Osteoblast (primary cell): ENCODE data around the gene OGDH. TPM values are rescaled to one million over a fixed set of nuclear protein-coding genes. Genes with fewer than 3 reads are reported as not detected.

Source experiments
- DNase-seq: peaks from one replicate; pipeline ENCODE4 v3.0.0; 2011; ENCODE audit warnings: low spot score, mixed read lengths; ENCODE audit not compliant: insufficient read length; ENCODE audit errors: missing footprints
- H2AFZ ChIP-seq: 2 replicates; pipeline ENCODE4 v1.6.0; 2011; ENCODE audit warnings: mild to moderate bottlenecking, low read length
- H3K27ac ChIP-seq: 2 replicates; pipeline ENCODE4 v1.5.1; 2011; ENCODE audit warnings: mild to moderate bottlenecking, low read depth, low read length, moderate library complexity
- H3K27me3 ChIP-seq: 2 replicates; pipeline ENCODE4 v1.6.0; 2012; ENCODE audit warnings: mild to moderate bottlenecking, control low read depth, inconsistent platforms, low read length, moderate library complexity; ENCODE audit not compliant: insufficient read depth
- H3K36me3 ChIP-seq: 2 replicates; pipeline ENCODE4 v1.5.1; 2011; ENCODE audit warnings: mild to moderate bottlenecking, low read length, control low read depth, moderate library complexity; ENCODE audit not compliant: insufficient read depth
- H3K4me1 ChIP-seq: 2 replicates; pipeline ENCODE4 v1.5.1; 2011; ENCODE audit warnings: mild to moderate bottlenecking, low read length, control low read depth, moderate library complexity; ENCODE audit not compliant: insufficient read depth
- H3K4me2 ChIP-seq: 2 replicates; pipeline ENCODE4 v1.6.0; 2011; ENCODE audit warnings: mild to moderate bottlenecking, low read length; ENCODE audit not compliant: insufficient read depth
- H3K4me3 ChIP-seq: fragments of 200-600 bp; sonication (generic); 3 replicates; pipeline ENCODE4 v1.5.1; 2012; ENCODE audit warnings: mild to moderate bottlenecking, low read length, inconsistent platforms; ENCODE audit not compliant: insufficient read depth
- H3K79me2 ChIP-seq: 2 replicates; pipeline ENCODE4 v1.6.0; 2012; ENCODE audit warnings: mild to moderate bottlenecking, low read length, control low read depth, inconsistent platforms; ENCODE audit not compliant: insufficient read depth
- H3K9me3 ChIP-seq: 2 replicates; pipeline ENCODE4 v1.5.1; 2011; ENCODE audit warnings: low read depth, low read length, control low read depth
- H4K20me1 ChIP-seq: 2 replicates; pipeline ENCODE4 v1.6.0; 2012; ENCODE audit warnings: mild to moderate bottlenecking, low read length, control low read depth; ENCODE audit not compliant: insufficient read depth
- total RNA-seq: library from RNA; depleted of rRNA; stranded (reverse); fragments of >200 nt; gene quantifications from 2 replicates; pipeline ENCODE4 v1.2.3, GENCODE V29; 2012
- TF ChIP-seq, protein P1 (sequence below): IDR thresholded peaks from 2 replicates; pipeline ENCODE4 v1.5.1; 2011; ENCODE audit warnings: mild to moderate bottlenecking, low read depth, low read length, moderate library complexity; ENCODE audit errors: extremely low read depth

Gene OGDH
- total RNA-seq, 1 donor: 64.4 TPM

GRCh38 chr7:44703921-44704320 is 97.5 kb downstream of the OGDH start:
- no peaks in the 10 kb centered on the region for H3K4me1 ChIP-seq
- no peaks in the 10 kb centered on the region for H3K79me2 ChIP-seq
- no peak overlapping the region for H3K4me2 ChIP-seq
- DNase-seq: no peak
- H3K27ac ChIP-seq: no peak overlapping the region
- H3K4me3 ChIP-seq: no peak overlapping the region
- no peaks in the 10 kb centered on the region for H3K9me3 ChIP-seq
- TF ChIP-seq, protein P1, sequence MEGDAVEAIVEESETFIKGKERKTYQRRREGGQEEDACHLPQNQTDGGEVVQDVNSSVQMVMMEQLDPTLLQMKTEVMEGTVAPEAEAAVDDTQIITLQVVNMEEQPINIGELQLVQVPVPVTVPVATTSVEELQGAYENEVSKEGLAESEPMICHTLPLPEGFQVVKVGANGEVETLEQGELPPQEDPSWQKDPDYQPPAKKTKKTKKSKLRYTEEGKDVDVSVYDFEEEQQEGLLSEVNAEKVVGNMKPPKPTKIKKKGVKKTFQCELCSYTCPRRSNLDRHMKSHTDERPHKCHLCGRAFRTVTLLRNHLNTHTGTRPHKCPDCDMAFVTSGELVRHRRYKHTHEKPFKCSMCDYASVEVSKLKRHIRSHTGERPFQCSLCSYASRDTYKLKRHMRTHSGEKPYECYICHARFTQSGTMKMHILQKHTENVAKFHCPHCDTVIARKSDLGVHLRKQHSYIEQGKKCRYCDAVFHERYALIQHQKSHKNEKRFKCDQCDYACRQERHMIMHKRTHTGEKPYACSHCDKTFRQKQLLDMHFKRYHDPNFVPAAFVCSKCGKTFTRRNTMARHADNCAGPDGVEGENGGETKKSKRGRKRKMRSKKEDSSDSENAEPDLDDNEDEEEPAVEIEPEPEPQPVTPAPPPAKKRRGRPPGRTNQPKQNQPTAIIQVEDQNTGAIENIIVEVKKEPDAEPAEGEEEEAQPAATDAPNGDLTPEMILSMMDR: no peak
- no peaks in the 10 kb centered on the region for H4K20me1 ChIP-seq
- no peak overlapping the region for H2AFZ ChIP-seq
- H3K27me3 ChIP-seq: no peaks in the 10 kb centered on the region
- H3K36me3 ChIP-seq: peaks cover 26% of the 10 kb centered on the region

- Histone ChIP-seq H3K4me2 (no peak overlapping the region), H3K9me3 (no peaks in the 10 kb centered on the region), H4K20me1 (no peaks in the 10 kb centered on the region), H3K79me2 (no peaks in the 10 kb centered on the region), H3K27ac (no peak overlapping the region), H3K36me3 (peaks cover 20% of the 10 kb centered on the region), H3K27me3 (no peaks in the 10 kb centered on the region), H3K4me1 (no peaks in the 10 kb centered on the region), H3K4me3 (no peak overlapping the region), H2AFZ (no peak overlapping the region)
- no peak for DNase-seq
- TF ChIP-seq, protein P1: no peak
These were observed 99.0 kb downstream of the OGDH start for GRCh38 chr7:44705434-44705833.

DNA sequence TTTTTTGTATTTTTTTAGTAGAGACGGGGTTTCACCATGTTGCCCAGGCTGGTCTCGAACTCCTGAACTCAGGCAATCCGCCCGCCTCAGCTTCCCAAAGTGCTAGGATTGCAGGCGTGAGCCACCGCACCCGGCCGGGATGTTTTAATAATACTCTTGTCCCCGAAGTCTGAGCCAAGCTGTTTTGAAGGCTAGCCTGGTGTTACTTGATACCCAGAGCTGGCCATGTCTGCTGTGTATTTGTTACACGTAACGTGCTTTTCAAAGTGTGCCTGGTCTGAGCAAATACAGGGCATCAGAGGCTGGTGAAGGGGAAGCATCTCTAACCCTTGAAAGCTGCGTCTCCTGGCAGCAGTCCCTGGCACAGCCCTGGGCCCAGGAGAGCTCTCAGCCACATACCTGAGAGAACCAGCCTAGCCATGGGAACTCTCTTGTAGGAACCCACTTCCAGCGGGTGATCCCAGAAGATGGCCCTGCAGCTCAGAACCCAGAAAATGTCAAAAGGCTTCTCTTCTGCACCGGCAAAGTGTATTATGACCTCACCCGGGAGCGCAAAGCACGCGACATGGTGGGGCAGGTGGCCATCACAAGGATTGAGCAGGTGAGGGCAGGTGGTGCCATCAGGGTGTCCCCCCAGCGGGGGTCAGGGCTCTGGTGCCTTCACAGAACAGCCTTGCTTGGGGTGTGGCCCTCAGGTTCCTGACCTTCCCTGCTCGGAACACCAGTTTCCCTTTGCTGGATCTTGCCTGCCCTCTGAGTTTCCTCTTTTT is 100.5 kb downstream of the OGDH start:
- Histone ChIP-seq H3K9me3 (no peaks in the 10 kb centered on the region), H3K27ac (no peak overlapping the region), H3K27me3 (no peaks in the 10 kb centered on the region), H4K20me1 (no peaks in the 10 kb centered on the region), H3K4me3 (no peak overlapping the region), H3K4me2 (no peak overlapping the region), H2AFZ (no peak overlapping the region), H3K79me2 (no peaks in the 10 kb centered on the region), H3K4me1 (no peaks in the 10 kb centered on the region), H3K36me3 (peaks cover 14% of the 10 kb centered on the region)
- DNase-seq: peak; percentile 53
- TF ChIP-seq, protein P1: no peak

DNA sequence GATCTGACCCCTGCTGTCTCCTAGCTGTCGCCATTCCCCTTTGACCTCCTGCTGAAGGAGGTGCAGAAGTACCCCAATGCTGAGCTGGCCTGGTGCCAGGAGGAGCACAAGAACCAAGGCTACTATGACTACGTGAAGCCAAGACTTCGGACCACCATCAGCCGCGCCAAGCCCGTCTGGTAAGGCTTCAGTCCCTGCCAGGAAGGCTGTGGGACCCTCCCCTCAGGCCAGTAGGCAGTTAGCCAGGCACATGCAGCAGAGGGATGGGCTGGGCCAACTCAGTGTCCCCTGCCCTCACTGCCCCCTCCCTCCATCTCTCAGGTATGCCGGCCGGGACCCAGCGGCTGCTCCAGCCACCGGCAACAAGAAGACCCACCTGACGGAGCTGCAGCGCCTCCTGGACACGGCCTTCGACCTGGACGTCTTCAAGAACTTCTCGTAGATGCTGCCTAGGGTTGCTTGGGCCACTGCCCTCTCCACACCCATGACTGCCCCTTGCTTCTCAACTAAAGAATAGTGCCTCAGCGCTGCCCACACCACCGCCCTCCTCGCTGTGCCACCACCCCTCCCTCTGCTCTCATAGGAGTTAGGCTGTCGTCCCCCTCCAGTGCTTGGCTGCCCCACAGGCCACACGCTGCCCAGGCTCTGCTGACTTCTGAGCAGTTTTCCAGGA is 101.3 kb downstream of the OGDH start:
- Histone ChIP-seq H3K27ac (no peak overlapping the region), H3K4me2 (no peak overlapping the region), H3K9me3 (no peaks in the 10 kb centered on the region), H2AFZ (no peak overlapping the region), H3K27me3 (no peaks in the 10 kb centered on the region), H3K36me3 (peaks cover 14% of the 10 kb centered on the region), H4K20me1 (no peaks in the 10 kb centered on the region), H3K4me3 (no peak overlapping the region), H3K4me1 (no peaks in the 10 kb centered on the region), H3K79me2 (no peaks in the 10 kb centered on the region)
- peak; percentile 68 for DNase-seq
- TF ChIP-seq, protein P1: no peak
